ENCODE measurements around the gene FAM181B.

FAM181B gene

DNA sequence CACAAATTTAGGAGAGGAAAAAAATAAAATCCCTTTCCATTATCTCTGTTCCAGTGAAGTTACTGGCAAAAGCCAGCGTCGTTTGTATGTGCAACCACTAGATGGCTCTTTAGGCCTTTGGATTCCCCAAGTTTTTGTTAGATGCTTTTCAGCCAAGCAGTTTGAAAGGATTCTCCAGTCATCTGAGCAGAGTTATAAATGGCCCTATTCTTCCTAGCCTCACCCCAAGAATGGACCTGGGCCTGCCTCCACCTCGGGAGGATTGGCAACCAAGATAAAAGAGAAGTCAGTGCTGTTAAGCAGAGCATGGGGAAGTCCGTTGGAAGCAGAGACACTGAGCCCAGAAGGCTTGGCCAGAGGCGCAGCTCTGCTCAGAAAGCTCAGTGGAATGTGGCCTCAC, 15.4 kb downstream of the FAM181B start:
- no peak for DNase-seq (ENCODE audit: low read depth)
- no peak overlapping the region for H3K4me3 ChIP-seq (ENCODE audit: control insufficient read depth, low read depth, low read length)
- TF ChIP-seq, protein P1, sequence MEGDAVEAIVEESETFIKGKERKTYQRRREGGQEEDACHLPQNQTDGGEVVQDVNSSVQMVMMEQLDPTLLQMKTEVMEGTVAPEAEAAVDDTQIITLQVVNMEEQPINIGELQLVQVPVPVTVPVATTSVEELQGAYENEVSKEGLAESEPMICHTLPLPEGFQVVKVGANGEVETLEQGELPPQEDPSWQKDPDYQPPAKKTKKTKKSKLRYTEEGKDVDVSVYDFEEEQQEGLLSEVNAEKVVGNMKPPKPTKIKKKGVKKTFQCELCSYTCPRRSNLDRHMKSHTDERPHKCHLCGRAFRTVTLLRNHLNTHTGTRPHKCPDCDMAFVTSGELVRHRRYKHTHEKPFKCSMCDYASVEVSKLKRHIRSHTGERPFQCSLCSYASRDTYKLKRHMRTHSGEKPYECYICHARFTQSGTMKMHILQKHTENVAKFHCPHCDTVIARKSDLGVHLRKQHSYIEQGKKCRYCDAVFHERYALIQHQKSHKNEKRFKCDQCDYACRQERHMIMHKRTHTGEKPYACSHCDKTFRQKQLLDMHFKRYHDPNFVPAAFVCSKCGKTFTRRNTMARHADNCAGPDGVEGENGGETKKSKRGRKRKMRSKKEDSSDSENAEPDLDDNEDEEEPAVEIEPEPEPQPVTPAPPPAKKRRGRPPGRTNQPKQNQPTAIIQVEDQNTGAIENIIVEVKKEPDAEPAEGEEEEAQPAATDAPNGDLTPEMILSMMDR (IDR thresholded peaks at IDR 0.05; ENCODE audit: control insufficient read depth, insufficient read depth, low read depth, low read length, missing control alignments), result peak; percentile 75

DNA sequence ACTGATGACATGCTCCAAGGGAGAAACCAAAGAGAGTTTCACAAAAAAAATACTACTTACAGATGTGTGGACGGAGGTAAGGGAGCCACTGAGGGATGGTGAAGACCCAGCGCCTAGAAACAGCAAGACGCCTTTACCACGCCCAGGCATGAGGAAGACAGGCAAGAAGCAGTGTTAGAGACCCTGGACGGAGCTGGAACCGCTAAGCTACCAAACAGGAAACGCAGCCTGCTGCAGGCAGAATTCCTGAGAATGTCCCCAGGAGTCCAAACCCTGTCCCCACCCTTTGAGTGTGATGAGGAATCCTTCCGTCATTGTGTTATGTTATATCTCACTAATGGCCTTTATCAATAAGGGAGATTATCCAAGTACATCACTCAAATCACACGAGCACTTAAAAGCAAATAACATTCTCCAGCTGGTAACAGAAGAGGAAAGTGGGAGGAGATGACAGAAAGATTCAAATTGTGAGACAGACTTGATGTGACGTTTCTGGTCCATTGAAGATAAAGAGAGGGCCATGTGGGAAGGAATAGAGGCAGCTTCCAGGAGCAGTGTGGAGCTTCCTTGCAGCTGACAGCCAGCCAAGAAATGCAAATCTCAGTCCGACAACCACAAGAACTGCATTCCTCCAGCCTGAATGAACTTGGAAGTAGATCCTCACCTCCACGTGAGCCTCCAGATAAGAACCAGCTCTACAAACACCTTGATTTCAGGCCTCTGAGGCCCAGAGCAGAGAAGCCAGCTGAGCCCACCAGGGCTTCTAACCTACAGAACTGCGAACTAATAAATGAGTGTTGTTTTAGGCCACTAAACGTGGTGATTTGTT, 19.1 kb downstream of the FAM181B start:
- DNase-seq (ENCODE audit: low read depth), result no peak
- TF ChIP-seq, protein P1 (IDR thresholded peaks at IDR 0.05; ENCODE audit: control insufficient read depth, insufficient read depth, low read depth, low read length, missing control alignments), result no peak

DNA sequence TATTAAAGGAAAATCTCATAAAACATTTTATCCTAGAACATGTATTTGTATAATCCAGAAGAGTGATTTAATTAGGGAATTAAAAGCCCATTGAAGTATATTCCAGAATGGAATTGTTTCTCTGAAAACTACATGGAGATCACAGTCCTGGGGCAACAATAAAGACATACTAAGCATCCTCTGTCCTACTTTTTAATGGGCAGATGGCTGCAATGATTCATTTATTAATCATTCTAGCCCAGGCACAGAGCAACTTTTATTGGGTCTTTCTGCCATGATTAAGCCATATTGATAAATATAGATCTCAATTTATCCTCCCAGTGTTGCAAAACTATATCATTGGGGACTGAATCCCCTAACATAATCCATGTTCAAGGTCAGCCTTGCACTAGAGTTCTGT, 22.0 kb downstream of the FAM181B start:
- DNase-seq (ENCODE audit: low read depth), result no peak
- TF ChIP-seq, protein P1 (IDR thresholded peaks at IDR 0.05; ENCODE audit: control insufficient read depth, insufficient read depth, low read depth, low read length, missing control alignments), result no peak
- no peak overlapping the region for H3K4me3 ChIP-seq (ENCODE audit: control insufficient read depth, low read depth, low read length)

More for the DNA sequence above, 19.1 kb downstream of the FAM181B start:
- no peak overlapping the region for H3K4me3 ChIP-seq (ENCODE audit: control insufficient read depth, low read depth, low read length)

DNA sequence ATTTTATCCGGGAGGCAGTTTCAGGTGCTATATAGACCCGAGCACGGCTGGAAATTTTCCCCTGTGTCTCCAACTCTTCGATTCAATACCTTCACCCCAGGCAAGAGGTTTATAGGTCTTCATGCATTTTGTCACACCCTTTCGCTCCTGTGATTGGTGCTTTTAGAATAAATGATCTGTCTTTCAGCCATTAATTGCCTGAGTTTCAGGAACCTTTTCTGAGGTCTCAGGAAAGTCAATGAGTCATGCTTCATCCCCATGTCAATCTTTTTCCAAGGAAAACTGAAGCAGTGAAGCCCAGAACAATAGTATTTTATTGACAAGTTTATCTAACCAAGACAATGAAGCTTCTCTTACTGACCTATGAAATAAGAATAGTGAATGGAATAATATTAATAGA, 29.9 kb downstream of the FAM181B start:
- TF ChIP-seq, protein P1 (IDR thresholded peaks at IDR 0.05; ENCODE audit: control insufficient read depth, insufficient read depth, low read depth, low read length, missing control alignments), result no peak
- no peak for DNase-seq (ENCODE audit: low read depth)
- H3K4me3 ChIP-seq (ENCODE audit: control insufficient read depth, low read depth, low read length), result no peak overlapping the region

DNA sequence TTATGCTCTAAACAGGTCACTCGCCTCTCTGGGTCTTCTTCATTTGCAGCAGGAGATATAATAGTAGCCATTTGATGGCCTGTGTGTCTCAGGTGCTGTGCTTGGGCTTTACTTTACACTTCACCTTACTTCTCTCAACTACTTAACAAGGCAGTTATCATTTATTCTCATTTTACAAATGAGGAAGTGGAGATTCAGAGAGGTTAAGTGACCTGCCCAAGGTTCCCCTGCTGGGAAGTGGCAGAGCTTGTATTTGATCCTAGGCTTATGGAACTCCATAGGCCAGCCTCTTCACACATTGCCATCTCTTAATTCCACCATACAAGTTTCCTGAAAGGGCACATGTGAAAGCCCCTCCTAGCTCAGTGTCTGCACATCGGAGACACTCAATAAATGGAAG, 30.4 kb downstream of the FAM181B start:
- H3K4me3 ChIP-seq (ENCODE audit: control insufficient read depth, low read depth, low read length), result no peak overlapping the region
- TF ChIP-seq, protein P1 (IDR thresholded peaks at IDR 0.05; ENCODE audit: control insufficient read depth, insufficient read depth, low read depth, low read length, missing control alignments), result no peak
- no peak for DNase-seq (ENCODE audit: low read depth)

DNA sequence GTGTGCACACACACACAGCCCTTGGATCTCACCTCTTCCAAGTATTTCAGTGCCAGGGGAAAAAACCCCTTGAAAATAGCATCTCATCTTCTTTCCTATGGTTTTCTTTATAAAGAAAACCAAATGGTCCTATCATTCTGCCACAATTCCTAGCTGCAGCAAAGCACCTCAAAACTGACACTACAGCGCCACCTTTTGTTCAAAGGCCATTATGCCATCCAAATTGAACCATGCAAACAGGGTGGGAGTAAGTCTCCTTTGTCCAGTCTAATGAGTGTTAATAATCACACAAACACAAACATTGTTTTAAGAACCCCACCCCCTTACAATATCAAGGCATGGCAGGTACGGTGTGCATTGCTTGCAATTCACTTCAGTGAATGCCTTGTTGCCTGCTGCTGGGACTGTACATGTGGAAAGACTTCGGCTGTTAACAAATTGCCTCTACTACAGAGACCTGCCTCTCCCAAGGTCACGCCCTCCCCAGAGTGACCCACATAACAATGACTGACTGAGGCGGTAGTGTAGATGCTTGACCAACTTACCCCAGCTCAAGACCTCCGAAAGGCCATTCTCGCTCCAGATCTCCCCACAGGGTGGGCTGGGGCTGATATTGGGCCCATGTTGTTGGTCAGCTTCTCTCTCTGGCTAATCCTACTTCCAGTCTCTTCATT, 31.7 kb downstream of the FAM181B start:
- DNase-seq (ENCODE audit: low read depth), result no peak
- TF ChIP-seq, protein P1 (IDR thresholded peaks at IDR 0.05; ENCODE audit: control insufficient read depth, insufficient read depth, low read depth, low read length, missing control alignments), result peak; percentile 63
- H3K4me3 ChIP-seq (ENCODE audit: control insufficient read depth, low read depth, low read length), result no peak overlapping the region

All from AG09309 (cell line).